ENCODE data around the gene ING3. TPM values are rescaled to one million over a fixed set of nuclear protein-coding genes. Genes with fewer than 3 reads are reported as not detected.
A peak's percentile ranks its signal among the peaks of the same experiment; 100 is the strongest.

Gene ING3
- total RNA-seq, 1 donor from 2014 or later: 27.4 TPM

DNA sequence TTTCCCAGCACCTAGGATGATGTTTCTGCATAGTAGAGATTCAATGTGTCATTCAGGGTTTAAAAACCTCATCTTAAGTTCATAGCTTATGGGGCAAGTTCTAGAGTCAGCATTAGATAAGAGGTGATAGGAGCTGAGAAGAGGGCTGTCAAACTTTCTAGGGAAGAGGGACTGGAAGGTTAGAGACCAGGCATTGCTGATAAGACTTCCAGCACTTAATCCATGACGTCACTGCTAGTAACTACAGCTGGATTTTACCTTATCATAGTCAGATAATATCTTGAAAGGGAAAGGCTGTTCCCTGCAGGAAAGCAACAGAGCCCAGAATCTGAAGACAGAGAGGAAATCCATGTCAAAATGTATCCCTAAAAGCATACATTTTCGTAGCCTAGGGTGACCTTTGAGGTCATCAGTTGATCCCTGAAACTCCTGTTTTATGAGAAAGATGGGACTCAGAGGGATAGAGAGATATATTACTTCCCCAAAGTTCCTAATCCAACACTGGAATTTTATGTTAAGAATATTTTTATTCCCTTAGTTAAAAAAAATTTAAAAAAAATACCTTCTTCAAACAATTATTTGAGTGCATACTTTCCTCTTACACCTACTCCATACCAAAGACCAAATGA, 34.7 kb downstream of the ING3 start:
- peaks cover 11% of the 10 kb centered on the region for H3K4me1 Mint-ChIP-seq (ENCODE audit: low read depth)
- DNase-seq (ENCODE audit: low spot score, unreplicated experiment): no peak
- TF ChIP-seq, protein P1, sequence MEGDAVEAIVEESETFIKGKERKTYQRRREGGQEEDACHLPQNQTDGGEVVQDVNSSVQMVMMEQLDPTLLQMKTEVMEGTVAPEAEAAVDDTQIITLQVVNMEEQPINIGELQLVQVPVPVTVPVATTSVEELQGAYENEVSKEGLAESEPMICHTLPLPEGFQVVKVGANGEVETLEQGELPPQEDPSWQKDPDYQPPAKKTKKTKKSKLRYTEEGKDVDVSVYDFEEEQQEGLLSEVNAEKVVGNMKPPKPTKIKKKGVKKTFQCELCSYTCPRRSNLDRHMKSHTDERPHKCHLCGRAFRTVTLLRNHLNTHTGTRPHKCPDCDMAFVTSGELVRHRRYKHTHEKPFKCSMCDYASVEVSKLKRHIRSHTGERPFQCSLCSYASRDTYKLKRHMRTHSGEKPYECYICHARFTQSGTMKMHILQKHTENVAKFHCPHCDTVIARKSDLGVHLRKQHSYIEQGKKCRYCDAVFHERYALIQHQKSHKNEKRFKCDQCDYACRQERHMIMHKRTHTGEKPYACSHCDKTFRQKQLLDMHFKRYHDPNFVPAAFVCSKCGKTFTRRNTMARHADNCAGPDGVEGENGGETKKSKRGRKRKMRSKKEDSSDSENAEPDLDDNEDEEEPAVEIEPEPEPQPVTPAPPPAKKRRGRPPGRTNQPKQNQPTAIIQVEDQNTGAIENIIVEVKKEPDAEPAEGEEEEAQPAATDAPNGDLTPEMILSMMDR (IDR thresholded peaks at IDR 0.05; ENCODE audit: unreplicated experiment): no peak
- no peaks in the 10 kb centered on the region for H3K9me3 Mint-ChIP-seq (ENCODE audit: low read depth)
- H3K36me3 Mint-ChIP-seq (ENCODE audit: insufficient read depth): no peaks in the 10 kb centered on the region
- H3K27me3 Mint-ChIP-seq: peaks cover 26% of the 10 kb centered on the region
- no peak overlapping the region for H3K4me3 Mint-ChIP-seq (ENCODE audit: low read depth)
- H3K27ac Mint-ChIP-seq: no peak overlapping the region

DNA sequence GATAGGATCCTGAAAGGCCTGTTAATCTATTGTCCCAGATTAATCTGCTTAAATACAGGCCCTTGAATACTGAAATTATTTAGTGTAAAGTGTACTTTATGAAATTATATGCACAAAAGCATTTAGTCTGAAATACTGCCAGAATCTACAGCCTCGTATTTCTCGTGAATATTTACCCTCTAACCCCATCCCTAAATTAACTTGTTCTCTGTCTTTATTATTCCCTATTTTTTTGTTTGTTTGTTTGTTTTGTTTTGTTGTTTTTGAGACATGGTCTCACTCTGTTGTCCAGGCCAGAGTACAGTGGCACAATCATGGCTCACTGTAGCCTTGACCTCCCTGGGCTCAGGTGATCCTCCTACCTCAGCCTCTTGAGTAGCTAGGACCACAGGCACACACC, 35.3 kb downstream of the ING3 start:
- no peaks in the 10 kb centered on the region for H3K36me3 Mint-ChIP-seq (ENCODE audit: insufficient read depth)
- peaks cover 26% of the 10 kb centered on the region for H3K27me3 Mint-ChIP-seq
- H3K27ac Mint-ChIP-seq: no peak overlapping the region
- H3K9me3 Mint-ChIP-seq (ENCODE audit: low read depth): no peaks in the 10 kb centered on the region
- TF ChIP-seq, protein P1 (IDR thresholded peaks at IDR 0.05; ENCODE audit: unreplicated experiment): no peak
- no peak for DNase-seq (ENCODE audit: low spot score, unreplicated experiment)
- no peak overlapping the region for H3K4me3 Mint-ChIP-seq (ENCODE audit: low read depth)
- peaks cover 11% of the 10 kb centered on the region for H3K4me1 Mint-ChIP-seq (ENCODE audit: low read depth)

DNA sequence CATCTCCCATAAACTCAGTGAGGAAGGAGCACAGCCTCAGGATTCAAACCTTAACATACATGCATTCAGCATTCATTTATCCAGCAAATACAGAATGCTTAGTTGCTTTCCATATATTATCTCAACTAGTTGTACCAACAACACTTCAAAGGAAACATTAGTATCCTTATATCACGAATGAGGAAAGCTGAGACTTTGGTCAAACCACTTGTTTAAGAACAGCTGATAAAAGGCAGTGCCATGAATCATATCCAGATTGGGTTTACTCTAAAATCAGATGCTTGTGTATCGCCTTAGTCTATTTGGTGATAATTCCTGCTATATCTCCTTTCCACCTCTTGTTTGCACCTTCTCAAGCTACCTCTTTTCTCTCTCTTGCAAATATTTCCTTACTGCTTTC, 36.1 kb downstream of the ING3 start:
- TF ChIP-seq, protein P1 (IDR thresholded peaks at IDR 0.05; ENCODE audit: unreplicated experiment): no peak
- H3K27me3 Mint-ChIP-seq: peaks cover 26% of the 10 kb centered on the region

DNA sequence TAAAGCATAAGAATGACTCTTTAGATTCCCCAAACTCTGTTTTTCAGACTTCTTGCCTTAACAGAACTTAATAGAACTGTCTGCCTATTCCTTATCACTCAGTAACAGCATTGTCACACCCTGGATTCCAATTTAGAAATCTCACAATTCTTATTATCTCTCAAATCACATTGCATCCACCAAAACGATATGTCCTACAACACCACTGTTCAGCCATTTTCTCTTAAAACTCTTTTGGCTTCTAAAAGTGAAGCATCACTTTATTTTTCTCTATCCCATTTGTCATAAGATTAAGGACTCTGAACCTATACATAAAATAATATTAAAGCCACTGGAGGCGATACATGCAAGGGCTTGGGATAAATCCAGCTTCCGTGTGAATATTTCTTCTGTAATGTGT, 36.7 kb downstream of the ING3 start:
- DNase-seq (ENCODE audit: low spot score, unreplicated experiment): no peak
- Mint-ChIP-seq H3K36me3 (ENCODE audit: insufficient read depth) (no peaks in the 10 kb centered on the region), H3K27ac (no peak overlapping the region), H3K27me3 (peaks cover 26% of the 10 kb centered on the region), H3K4me3 (ENCODE audit: low read depth) (no peak overlapping the region), H3K4me1 (ENCODE audit: low read depth) (peaks cover 11% of the 10 kb centered on the region), H3K9me3 (ENCODE audit: low read depth) (no peaks in the 10 kb centered on the region)
- TF ChIP-seq, protein P1 (IDR thresholded peaks at IDR 0.05; ENCODE audit: unreplicated experiment): no peak

More for the DNA sequence above, 36.1 kb downstream of the ING3 start:
- no peak for DNase-seq (ENCODE audit: low spot score, unreplicated experiment)
- Mint-ChIP-seq H3K27ac (no peak overlapping the region), H3K9me3 (ENCODE audit: low read depth) (no peaks in the 10 kb centered on the region), H3K4me3 (ENCODE audit: low read depth) (no peak overlapping the region), H3K36me3 (ENCODE audit: insufficient read depth) (no peaks in the 10 kb centered on the region), H3K4me1 (ENCODE audit: low read depth) (peaks cover 11% of the 10 kb centered on the region)

DNA sequence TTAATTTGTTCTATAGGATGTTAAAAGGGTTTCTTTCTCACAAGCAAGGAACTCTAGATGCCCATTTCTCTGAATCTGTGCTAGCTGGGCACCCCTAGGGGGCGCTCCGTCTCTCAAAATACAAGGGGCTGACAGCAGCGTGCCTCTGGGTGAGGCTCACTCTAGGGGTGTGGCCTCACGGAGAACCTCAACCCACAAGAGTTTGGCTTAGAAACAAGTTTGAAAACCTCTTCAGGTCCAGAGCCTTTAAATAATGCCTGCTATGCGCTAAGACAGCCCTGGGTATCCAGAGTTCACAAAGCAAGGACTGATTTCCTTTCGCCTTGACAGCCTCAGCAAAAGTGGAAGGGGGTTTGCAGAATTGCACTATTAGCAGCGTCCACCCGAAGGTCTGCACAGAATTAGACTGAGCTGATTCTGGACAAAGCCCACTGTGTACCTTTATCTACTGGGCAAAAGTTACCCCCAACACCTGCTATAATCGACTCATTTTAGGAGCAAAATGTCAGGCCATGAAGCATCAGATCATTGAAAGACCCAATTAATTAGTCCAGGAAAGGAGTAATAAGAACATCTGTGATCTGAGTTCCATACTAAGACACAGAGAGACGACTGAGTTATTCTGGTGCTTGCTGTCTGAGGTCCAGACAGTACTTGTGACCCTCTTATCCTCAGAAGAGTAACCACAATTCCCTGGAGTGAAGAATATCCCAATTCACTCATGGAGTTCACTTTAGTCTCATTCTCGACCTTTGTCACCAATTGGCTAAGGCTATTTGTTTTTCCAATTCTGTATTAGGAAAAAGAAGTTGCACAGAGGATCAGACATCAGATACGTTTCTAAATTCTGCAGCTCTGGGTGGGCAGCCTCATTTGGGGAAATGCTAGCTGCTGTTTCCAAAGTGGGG, 37.4 kb downstream of the ING3 start:
- H3K27me3 Mint-ChIP-seq: peaks cover 26% of the 10 kb centered on the region
- DNase-seq (ENCODE audit: low spot score, unreplicated experiment): peak; percentile 59
- no peak overlapping the region for H3K27ac Mint-ChIP-seq
- no peaks in the 10 kb centered on the region for H3K36me3 Mint-ChIP-seq (ENCODE audit: insufficient read depth)
- TF ChIP-seq, protein P1 (IDR thresholded peaks at IDR 0.05; ENCODE audit: unreplicated experiment): peak; percentile 99
- no peaks in the 10 kb centered on the region for H3K9me3 Mint-ChIP-seq (ENCODE audit: low read depth)
- H3K4me3 Mint-ChIP-seq (ENCODE audit: low read depth): peak overlapping the region; percentile 77
- H3K4me1 Mint-ChIP-seq (ENCODE audit: low read depth): peaks cover 10% of the 10 kb centered on the region

All from progenitor cell of endocrine pancreas (in vitro differentiated cells).